Heart left ventricle (tissue), 13 donors: ENCODE results near the gene TTC6.

ENCODE experiments used
- POLR2A ChIP-seq, 2 donors: fragments of 450-650 bp; IDR thresholded peaks; one replicate each; pipeline ENCODE4 v1.6.1; 2017; ENCODE audit warnings: antibody characterized with exemption in 2 of 2, mild to moderate bottlenecking in 2 of 2, moderate library complexity in 2 of 2
- TF ChIP-seq, protein P1 (sequence below), 12 donors: fragments of 200-600 bp; sonication (generic) in 4 of 12; IDR thresholded peaks; one replicate each; pipeline versions ENCODE4 v1.5.0 to v1.8.0; 2018 to 2022; ENCODE audit warnings: antibody characterized with exemption in 12 of 12, mild to moderate bottlenecking in 5 of 12
- donor health status: ischemic (EF 13 %, LVEDD 7.1; RV severe dilation, severe dysfunction).
- donor health status: DM: no; HTN: yes; CAD: no.
- donor health status: DM: no; HTN: no; CAD: no.
- donor health status: ischemic (EF 25% LVEDD 6.9; RV normal size, moderate dysfunction).
- donor health status: ischemic (EF 25% LVEDD 5.7; RV mildly dilated, moderate dysfunction).
- donor health status: ischemic (EF 35%, LVEDD 5.7; RV mildly dilated, moderate dysfunction).
- donor health status: nonischemic (EF 11% LVEDD 7.7; RV severe dilation, severe dysfunction).
- donor health status: DM: yes; HTN: yes; CAD: no.
- donor health status: PGD.
- donor health status: ischemic (EF 29% LVEDD 5.4; RV normal size, mild dysfunction).
- donor health status: nonischemic (EF 23%, LVEDD 6.1; RV moderate dilation, normal function).

DNA sequence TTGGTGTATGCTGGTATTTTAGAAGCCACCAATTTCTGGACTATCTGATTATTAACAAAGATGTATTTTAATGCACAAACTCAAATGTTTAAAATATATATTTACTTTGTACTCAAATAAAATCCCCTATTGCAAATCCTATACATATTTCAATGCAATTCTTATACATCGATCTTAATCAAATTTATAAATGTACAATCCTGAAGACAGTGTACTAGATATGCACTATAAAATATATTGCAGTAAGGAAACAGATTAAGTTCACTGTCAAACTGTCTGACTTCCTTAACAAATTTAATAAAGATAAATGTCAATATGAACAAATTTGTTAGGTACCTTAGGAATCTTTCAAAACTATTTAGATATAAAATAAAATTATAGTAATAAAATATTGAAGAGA is 44.3 kb upstream of the TTC6 start:
- TF ChIP-seq, protein P1, sequence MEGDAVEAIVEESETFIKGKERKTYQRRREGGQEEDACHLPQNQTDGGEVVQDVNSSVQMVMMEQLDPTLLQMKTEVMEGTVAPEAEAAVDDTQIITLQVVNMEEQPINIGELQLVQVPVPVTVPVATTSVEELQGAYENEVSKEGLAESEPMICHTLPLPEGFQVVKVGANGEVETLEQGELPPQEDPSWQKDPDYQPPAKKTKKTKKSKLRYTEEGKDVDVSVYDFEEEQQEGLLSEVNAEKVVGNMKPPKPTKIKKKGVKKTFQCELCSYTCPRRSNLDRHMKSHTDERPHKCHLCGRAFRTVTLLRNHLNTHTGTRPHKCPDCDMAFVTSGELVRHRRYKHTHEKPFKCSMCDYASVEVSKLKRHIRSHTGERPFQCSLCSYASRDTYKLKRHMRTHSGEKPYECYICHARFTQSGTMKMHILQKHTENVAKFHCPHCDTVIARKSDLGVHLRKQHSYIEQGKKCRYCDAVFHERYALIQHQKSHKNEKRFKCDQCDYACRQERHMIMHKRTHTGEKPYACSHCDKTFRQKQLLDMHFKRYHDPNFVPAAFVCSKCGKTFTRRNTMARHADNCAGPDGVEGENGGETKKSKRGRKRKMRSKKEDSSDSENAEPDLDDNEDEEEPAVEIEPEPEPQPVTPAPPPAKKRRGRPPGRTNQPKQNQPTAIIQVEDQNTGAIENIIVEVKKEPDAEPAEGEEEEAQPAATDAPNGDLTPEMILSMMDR (IDR thresholded peaks at IDR 0.05) = no peak
- no peak for TF ChIP-seq POLR2A (IDR thresholded peaks at IDR 0.05)
